MG63 (cell line): ENCODE results near the gene TSPAN14. TPM values are rescaled to one million over a fixed set of nuclear protein-coding genes. Genes with fewer than 3 reads are reported as not detected.
"Not testable (repeated sequence)": the region's sequence is repeated elsewhere in the genome, so short reads cannot be mapped to it uniquely, and the experiment has no call there.

Source experiments
- DNase-seq: peaks from one replicate; pipeline ENCODE4 v3.0.0-alpha.2; 2020
- H3K27me3 ChIP-seq: fragments of 250-450 bp; sonication (Bioruptor Pico); 2 replicates; pipeline ENCODE4 v1.5.1; 2020; ENCODE audit warnings: mild to moderate bottlenecking, moderate library complexity
- H3K36me3 ChIP-seq: fragments of 250-450 bp; sonication (Bioruptor Pico); 2 replicates; pipeline ENCODE4 v1.5.1; 2020; ENCODE audit warnings: mild to moderate bottlenecking, moderate library complexity
- H3K4me3 ChIP-seq: fragments of 250-450 bp; sonication (Bioruptor Pico); 2 replicates; pipeline ENCODE4 v1.5.1; 2020; ENCODE audit warnings: mild to moderate bottlenecking, moderate library complexity
- H3K9me3 ChIP-seq: fragments of 250-450 bp; sonication (Bioruptor Pico); 2 replicates; pipeline ENCODE4 v1.5.1; 2020; ENCODE audit warnings: mild to moderate bottlenecking, moderate library complexity
- total RNA-seq: library from RNA; depleted of rRNA; stranded (reverse); fragments of >200 nt; shearing (Covaris generic); gene quantifications from 2 replicates; pipeline ENCODE4 v1.2.3, GENCODE V29; 2014; ENCODE audit warnings: low replicate concordance

TSPAN14 gene
- total RNA-seq, 1 experiment from 2014 or later, result 10.0 TPM

DNA sequence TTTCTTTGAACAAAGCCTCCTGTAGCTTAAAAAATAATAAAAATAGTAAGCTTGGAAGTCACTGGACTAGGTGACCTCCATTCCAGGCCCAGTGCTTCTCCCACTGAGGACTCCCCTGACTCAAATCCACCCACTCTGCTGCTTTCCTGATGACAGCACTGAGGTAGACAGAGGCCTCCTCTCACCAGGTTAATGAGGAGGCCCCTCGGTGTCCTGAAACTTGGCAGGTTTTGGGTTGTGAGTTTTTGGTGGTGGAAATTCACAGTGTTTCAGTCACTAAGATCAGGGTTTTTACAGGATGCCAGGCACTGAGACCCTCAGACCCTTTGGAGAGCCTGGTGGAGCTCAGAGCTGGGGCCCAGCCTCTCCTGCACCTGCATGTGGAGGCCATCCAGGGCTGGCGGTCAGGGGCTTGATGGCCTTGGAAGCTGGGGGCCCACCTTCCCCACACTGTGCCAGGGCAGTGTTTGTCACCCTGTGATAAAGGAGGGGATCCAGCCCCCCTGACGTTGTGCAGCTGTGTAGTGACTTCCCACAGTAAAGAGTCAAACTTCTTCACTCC, 19.1 kb downstream of the TSPAN14 start:
- DNase-seq, result no peak
- Histone ChIP-seq H3K36me3 (peaks cover 7% of the 10 kb centered on the region), H3K4me3 (no peak overlapping the region), H3K9me3 (peaks cover 13% of the 10 kb centered on the region), H3K27me3 (no peaks in the 10 kb centered on the region)

DNA sequence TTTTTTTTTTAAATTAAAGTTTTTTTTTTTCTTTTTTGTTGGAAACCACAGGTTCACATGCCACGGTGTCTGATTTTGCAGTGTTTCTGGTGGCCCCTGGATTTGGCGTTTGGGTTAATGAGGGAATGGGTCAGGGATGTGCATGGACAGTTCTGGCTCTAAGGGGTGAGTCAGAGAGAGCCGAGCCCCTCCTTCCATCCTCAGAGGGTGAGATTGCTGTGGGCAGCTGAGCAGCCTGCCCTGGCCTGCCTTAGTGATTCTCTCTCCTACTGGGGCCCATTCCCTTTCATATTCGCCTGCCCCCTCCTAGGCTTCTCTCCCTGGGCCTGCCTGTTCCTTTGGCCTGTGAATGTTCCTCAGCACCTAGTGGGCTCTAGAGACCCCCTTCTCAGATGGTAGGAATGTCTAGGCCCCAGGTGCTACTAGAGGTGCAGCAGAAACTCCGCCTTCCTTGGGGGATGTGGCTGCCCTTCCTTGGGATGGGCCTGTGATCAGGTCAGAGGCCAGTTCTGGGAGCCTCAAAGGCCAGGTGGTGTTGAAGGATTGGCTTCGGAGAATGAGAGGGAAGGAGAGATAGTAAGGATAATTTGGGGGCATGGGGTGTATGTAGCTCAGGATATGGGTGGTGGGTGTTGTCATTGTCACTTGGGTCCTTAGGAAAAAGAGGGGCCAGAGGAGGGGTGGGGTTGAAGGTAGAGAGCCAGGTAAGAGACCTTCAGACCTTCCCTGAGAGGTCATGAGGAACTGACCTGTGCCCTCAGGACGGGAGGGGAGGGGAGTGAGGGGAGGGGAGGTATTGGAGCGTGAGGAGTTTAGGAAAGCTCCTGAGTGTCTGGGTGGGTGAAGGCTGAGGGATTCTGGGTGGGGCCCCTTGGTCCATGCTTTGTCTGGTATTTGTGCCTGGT, 19.8 kb downstream of the TSPAN14 start:
- Histone ChIP-seq H3K36me3 (peaks cover 7% of the 10 kb centered on the region), H3K9me3 (peaks cover 13% of the 10 kb centered on the region), H3K4me3 (no peak overlapping the region), H3K27me3 (no peaks in the 10 kb centered on the region)
- no peak for DNase-seq

DNA sequence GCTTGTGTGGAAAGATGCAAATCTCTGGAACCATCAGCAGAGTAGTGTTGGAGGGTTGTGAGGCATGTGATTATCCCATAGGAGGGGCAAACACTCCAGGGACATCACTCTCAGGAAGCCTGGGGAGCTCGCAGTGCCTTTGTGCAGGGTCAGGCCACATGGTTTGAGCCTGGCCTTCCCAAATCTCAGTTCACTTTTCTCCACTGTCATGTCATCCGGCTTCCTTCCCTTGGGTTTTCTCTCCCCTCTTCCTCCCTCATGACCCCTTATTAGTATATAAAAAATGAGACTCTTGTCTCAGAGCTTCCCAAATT, 20.4 kb downstream of the TSPAN14 start:
- H3K27me3 ChIP-seq, result no peaks in the 10 kb centered on the region
- H3K9me3 ChIP-seq, result peaks cover 13% of the 10 kb centered on the region
- peaks cover 7% of the 10 kb centered on the region for H3K36me3 ChIP-seq
- no peak overlapping the region for H3K4me3 ChIP-seq
- no peak for DNase-seq

DNA sequence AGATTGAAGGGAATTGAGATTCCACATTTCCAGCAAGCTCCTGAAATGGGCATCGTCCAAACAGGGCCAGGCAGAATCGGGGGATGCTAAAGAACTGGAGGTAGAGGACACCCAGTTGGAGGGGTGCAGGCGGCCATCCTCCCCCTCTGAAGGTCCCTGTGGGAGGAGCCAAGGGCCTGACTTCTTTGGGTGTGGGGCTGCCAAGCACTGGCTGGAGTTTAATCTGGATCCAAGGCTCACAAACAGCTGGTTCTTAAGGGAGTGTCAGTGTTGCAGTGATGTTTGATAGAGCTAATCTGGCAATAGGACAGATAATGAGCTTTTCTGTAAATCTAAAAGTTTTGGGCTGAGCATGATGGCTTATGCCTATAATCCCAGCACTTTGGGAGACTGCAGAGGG, 20.8 kb downstream of the TSPAN14 start:
- Histone ChIP-seq H3K36me3 (peaks cover 7% of the 10 kb centered on the region), H3K4me3 (no peak overlapping the region), H3K9me3 (peaks cover 13% of the 10 kb centered on the region), H3K27me3 (no peaks in the 10 kb centered on the region)
- no peak for DNase-seq

DNA sequence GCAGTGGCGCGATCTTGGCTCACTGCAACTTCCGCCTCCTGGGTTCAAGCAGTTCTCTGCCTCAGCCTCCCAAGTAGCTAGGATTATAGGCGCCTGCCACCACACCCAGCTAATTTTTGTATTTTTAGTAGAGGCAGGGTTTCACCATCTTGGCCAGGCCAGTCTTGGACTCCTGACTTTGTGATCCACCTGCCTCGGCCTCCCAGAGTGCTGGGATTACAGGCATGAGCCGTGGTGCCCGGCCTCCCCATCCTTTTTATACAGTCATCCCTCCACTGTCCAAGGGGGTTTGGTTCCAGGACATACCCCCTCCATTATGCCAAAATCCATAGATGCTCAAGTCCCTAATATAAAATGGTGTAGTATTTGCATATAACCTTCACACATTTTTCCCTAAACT, 21.5 kb downstream of the TSPAN14 start:
- not testable (repeated sequence) for H3K27me3 ChIP-seq, H3K4me3 ChIP-seq, DNase-seq

DNA sequence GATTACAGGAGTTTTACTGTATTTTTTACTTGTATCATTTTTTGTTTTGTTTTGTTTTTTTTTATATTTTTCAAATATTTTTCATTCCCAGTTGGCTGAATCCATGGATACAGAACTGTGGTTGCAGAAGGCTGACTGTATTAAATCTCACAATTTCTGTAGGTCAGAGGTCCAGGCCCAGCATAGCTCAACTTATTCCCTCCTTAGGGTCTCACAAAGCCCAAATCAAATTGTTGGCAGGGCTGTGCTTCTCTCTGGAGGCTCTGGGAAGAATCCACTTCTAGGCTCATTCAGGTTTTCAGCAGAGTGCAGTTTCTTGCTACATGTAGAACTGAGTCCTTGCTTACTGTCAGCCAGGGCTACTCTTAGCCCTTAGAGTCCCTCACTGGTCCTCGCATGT, 22.6 kb downstream of the TSPAN14 start:
- no peak overlapping the region for H3K4me3 ChIP-seq
- DNase-seq, result no peak
- H3K36me3 ChIP-seq, result peaks cover 7% of the 10 kb centered on the region
- H3K9me3 ChIP-seq, result peaks cover 13% of the 10 kb centered on the region
- no peaks in the 10 kb centered on the region for H3K27me3 ChIP-seq

More for the DNA sequence above, 21.5 kb downstream of the TSPAN14 start:
- not testable (repeated sequence) for H3K36me3 ChIP-seq
- H3K9me3 ChIP-seq, result peaks cover 13% of the 10 kb centered on the region

DNA sequence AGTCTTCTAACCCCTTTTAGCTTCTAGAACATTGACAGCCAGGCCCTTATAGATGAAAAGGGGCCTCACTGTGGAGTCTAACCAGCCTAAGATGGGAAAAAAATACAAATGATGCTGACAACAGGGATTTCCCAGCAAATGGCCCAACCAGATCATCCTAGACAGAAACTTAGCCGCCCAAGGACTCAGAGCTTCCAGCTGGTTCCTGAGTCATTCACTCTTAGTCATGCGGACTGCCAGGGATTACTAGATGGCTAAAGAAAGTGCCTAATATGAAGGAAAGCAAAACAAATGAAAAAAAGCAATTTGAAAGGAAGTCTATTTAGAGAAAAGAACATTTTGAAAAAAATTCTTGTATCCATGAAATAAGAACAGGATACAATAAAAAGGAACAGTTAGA, 23.7 kb downstream of the TSPAN14 start:
- DNase-seq, result peak; percentile 80
- Histone ChIP-seq H3K36me3 (peaks cover 7% of the 10 kb centered on the region), H3K9me3 (peaks cover 13% of the 10 kb centered on the region), H3K4me3 (no peak overlapping the region), H3K27me3 (no peaks in the 10 kb centered on the region)

DNA sequence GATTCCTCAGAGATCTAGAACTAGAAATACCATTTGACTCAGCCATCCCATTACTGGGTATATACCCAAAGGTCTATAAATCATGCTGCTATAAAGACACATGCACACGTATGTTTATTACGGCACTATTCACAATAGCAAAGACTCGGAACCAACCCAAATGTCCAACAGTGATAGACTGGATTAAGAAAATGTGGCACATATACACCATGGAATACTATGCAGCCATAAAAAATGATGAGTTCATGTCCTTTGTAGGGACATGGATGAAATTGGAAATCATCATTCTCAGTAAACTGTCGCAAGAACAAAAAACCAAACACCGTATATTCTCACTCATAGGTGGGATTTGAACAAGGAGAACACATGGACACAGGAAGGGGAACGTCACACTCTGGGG, 26.3 kb downstream of the TSPAN14 start:
- peaks cover 13% of the 10 kb centered on the region for H3K9me3 ChIP-seq
- H3K4me3 ChIP-seq, H3K27me3 ChIP-seq, DNase-seq, H3K36me3 ChIP-seq: not testable (repeated sequence)

DNA sequence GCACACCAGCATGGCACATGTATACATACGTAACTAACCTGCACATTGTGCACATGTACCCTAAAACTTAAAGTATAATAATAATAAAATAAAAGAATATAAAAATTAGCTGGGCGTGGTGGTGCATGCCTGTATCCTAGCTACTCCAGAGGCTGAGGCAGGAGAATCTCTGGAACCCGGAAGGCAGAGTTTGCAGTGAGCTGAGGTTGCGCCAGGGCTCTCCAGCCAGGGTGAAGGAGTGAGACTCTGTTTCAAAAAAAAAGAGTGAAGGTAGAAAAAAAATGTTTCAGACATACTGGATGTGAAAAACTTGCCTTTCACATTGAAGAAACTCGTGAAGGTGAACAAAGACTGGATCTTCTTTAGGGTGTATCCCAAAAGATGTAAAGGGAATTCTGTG, 26.7 kb downstream of the TSPAN14 start:
- no peak overlapping the region for H3K4me3 ChIP-seq
- H3K36me3 ChIP-seq, result peaks cover 7% of the 10 kb centered on the region
- no peak for DNase-seq
- H3K27me3 ChIP-seq, result no peaks in the 10 kb centered on the region
- peaks cover 13% of the 10 kb centered on the region for H3K9me3 ChIP-seq

DNA sequence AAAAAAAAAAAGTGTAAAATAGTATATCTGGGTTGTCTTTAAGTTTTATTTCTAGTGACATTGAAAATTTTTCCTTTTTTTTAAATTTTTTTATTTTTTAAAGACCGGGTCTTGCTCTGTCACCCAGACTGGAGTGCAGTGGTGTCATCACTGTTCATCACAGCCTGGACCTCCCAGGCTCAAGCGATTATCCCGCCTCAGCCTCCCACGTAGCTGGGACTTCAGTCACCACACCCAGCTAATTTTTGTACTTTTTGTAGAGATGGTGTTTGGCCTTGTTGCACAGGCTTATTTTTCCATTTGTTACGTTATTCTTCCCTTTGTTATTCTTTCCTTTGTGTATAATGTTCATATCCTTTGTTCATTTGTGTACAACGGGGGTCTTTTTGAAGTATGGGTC, 30.1 kb downstream of the TSPAN14 start:
- no peaks in the 10 kb centered on the region for H3K27me3 ChIP-seq
- H3K4me3 ChIP-seq, result no peak overlapping the region
- DNase-seq, result no peak
- H3K9me3 ChIP-seq, result no peaks in the 10 kb centered on the region
- no peaks in the 10 kb centered on the region for H3K36me3 ChIP-seq

DNA sequence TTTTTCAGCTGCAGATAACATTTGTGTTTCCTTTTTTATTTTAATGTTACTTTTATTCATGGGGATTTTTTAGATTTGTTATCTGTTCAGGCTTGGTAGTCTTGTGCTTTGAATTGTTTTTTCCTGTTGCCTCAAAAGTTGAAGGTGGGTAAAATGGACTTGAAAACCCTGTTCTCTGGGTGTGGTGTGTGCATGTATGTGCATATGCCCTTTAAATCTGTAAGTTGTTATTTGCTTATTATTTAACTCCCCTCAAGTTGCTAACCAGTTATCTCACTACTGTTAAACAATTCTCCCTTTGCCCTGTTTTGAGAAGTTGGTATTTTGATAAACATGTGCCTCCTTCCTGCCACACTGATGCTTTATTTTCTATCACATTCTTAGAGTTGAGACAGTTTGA, 30.6 kb downstream of the TSPAN14 start:
- H3K4me3 ChIP-seq, result no peak overlapping the region
- no peak for DNase-seq
- H3K36me3 ChIP-seq, result no peaks in the 10 kb centered on the region
- no peaks in the 10 kb centered on the region for H3K9me3 ChIP-seq
- H3K27me3 ChIP-seq, result no peaks in the 10 kb centered on the region

DNA sequence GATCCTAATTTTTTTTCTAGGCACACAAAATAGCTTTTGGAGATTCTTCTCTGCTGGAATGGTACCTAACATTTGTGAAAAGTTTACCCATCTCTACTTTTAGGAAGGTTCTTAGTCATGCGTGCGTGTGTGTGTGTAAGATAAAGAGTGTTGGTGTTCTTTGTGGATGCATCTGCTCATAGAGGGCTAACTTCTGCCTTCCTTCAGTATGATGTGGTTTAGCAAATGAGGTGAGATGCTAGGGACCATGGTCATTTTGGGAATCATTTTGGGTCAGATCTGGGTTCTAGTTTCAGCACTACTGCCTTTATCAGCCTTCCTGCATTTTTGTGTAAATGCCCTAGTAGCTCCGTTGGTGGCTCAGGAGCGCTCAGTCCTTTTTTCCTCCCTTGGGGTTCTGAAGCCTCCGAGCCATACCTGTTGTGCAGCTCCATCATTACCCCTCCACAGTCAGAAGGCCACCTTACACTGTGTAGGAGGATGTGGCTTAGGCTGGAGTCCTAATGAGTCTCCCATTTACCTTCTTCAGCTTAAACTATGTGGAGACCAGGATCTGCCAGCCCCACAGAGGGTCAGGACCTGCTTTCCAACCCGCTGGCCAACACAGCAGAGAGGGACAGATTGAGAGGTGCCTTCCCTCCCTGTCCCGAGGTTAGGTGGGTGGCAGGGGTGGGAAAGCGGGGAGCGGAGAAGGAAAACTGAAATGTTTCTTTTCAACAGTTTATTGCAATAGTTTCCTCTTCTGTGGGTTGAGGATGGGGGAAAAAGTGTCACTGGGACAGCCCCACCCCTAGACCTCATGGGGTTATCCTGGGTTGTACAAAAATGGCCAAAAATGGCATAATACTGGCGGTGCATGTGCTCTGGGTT, 31.2 kb downstream of the TSPAN14 start:
- Histone ChIP-seq H3K4me3 (no peak overlapping the region), H3K36me3 (no peaks in the 10 kb centered on the region; the same call in 1 of the 2 replicates), H3K27me3 (no peaks in the 10 kb centered on the region), H3K9me3 (no peaks in the 10 kb centered on the region)
- DNase-seq, result no peak

DNA sequence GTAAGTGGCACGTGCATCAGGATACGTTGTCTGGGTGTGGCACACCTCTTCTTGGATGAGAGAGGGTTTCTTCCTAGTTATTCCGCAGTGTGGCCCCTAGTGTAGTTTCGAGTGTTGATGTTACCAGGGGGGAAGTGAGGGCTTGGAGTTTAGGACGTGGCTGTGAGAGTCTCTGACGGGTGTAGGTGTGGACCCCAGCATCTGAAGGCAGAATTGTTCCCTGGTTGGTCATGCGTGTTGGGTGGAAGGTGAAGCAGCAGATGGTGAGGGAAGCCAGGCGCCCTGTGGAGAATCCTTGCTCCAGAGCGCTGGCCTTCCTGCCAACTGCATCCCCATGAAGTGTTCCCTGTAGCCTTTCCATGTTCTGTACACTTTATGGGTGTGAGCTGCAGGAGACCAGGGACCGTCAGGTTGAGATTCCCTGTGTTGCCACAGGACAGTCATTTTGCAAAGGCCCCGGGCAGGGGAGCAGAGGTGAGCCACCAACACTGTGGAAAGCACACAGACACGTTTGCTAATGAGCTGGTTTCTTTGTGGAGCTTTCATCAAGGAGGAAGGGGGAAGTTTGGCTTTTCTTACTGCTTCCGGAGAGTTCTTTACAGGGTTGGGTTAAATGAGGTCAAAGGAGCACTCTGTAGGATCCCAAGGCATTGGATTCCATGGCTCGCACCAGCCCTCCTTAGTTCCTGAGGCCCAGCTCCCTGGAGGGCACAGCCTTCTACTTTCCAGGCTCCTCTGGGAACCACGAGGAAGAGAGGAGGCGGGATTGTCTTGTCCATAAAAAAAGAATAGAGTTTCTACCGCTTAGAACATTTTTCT, 32.0 kb downstream of the TSPAN14 start:
- no peaks in the 10 kb centered on the region for H3K9me3 ChIP-seq
- H3K36me3 ChIP-seq, result no peaks in the 10 kb centered on the region; the same call in 1 of the 2 replicates
- no peak for DNase-seq
- H3K27me3 ChIP-seq, result no peaks in the 10 kb centered on the region
- H3K4me3 ChIP-seq, result no peak overlapping the region

DNA sequence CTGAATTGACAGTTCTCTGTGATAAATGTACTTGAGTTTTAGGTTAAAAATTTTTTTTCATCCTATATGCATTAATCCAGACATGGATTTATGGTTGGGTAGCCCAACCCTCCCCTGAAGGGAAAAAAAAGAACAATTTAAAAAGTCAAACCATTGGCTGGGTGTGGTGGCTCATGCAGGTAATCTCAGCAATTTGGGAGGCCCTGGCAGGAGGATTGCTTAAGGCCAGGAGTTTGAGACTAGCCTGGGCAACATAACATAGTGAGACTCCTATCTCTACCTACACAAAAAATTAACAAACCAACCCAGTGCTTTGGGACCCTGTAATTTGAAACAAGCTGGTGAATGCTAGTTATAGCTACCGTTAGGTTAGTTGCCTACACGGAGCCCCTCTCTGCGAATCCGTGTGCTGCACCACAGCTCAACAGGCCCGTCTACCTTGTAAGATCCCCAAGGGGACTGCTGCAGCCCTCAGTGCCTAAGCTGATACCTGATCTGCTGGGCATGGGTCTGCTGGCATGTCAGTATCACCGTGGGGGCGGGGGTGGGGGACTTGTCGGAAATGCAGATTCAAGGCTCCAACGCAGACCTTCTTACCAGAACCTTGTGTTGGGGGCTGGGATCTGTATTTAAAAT, 32.8 kb downstream of the TSPAN14 start:
- Histone ChIP-seq H3K36me3 (no peaks in the 10 kb centered on the region; the same call in 1 of the 2 replicates), H3K4me3 (no peak overlapping the region), H3K27me3 (no peaks in the 10 kb centered on the region), H3K9me3 (no peaks in the 10 kb centered on the region)
- DNase-seq, result no peak

DNA sequence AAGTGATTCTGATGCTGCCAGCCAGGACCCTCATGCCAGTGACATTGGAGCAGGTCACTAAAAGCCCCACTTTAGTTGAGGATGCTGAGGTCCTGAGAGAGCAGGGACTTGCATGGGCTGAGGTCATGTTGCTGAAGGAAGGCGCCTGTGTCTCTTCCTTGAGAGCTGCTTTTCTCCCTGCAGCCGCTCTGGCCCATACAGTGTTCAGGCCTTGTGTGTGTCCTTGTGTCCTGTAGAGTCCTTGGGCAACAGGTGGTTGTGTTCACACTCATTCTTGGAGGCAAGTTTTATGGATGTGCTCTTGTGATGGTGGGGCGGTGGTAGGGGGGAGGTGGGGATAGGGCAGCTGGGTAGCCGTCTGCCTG, 33.3 kb downstream of the TSPAN14 start:
- Histone ChIP-seq H3K9me3 (no peaks in the 10 kb centered on the region), H3K36me3 (no peaks in the 10 kb centered on the region; the same call in 1 of the 2 replicates), H3K4me3 (no peak overlapping the region), H3K27me3 (no peaks in the 10 kb centered on the region)
- DNase-seq, result no peak
